ENCODE measurements around the gene GP1BB. TPM values are rescaled to one million over a fixed set of nuclear protein-coding genes. Genes with fewer than 3 reads are reported as not detected.
"Not testable (repeated sequence)": the region's sequence is repeated elsewhere in the genome, so short reads cannot be mapped to it uniquely, and the experiment has no call there.

Gene GP1BB
- polyA plus RNA-seq, 3 donors = 2.2 to 3.4 (median 2.9) TPM

- DNase-seq (ENCODE audit: low read depth in 3 of 3, low spot score in 2 of 3) = no peak
Observed at GRCh38 chr22:19724927-19725661, 1.8 kb downstream of the GP1BB start.

GRCh38 chr22:19726064-19726788, 2.9 kb downstream of the GP1BB start:
- not testable (repeated sequence) for DNase-seq (ENCODE audit: low read depth in 3 of 3, low spot score in 2 of 3)

GRCh38 chr22:19727310-19728150, 4.2 kb downstream of the GP1BB start:
- no peak for DNase-seq (ENCODE audit: low read depth in 3 of 3, low spot score in 2 of 3)

GRCh38 chr22:19728271-19728670, 4.9 kb downstream of the GP1BB start:
- no peak for DNase-seq (ENCODE audit: low read depth in 3 of 3, low spot score in 2 of 3)

- no peak for DNase-seq (ENCODE audit: low read depth in 3 of 3, low spot score in 2 of 3)
Observed at GRCh38 chr22:19728836-19729235, 5.5 kb downstream of the GP1BB start.

GRCh38 chr22:19729507-19729906, 6.2 kb downstream of the GP1BB start:
- no peak for DNase-seq (ENCODE audit: low read depth in 3 of 3, low spot score in 2 of 3)

- DNase-seq (ENCODE audit: low read depth in 3 of 3, low spot score in 2 of 3) = no peak
Observed at GRCh38 chr22:19730198-19730597, 6.9 kb downstream of the GP1BB start.

- DNase-seq (ENCODE audit: low read depth in 3 of 3, low spot score in 2 of 3) = peak in 2 of 3 donors; percentile 57 to 68
Observed at GRCh38 chr22:19730655-19731360, 7.5 kb downstream of the GP1BB start.

GRCh38 chr22:19731361-19732135, 8.2 kb downstream of the GP1BB start:
- DNase-seq (ENCODE audit: low read depth in 3 of 3, low spot score in 2 of 3) = no peak

GRCh38 chr22:19732403-19733113, 9.2 kb downstream of the GP1BB start:
- DNase-seq (ENCODE audit: low read depth in 3 of 3, low spot score in 2 of 3) = no peak

- DNase-seq (ENCODE audit: low read depth in 3 of 3, low spot score in 2 of 3) = no peak
Observed at GRCh38 chr22:19733755-19734154, 10.4 kb downstream of the GP1BB start.

- DNase-seq (ENCODE audit: low read depth in 3 of 3, low spot score in 2 of 3) = no peak
Observed at GRCh38 chr22:19734163-19734562, 10.8 kb downstream of the GP1BB start.

GRCh38 chr22:19734837-19735382, 11.6 kb downstream of the GP1BB start:
- DNase-seq (ENCODE audit: low read depth in 3 of 3, low spot score in 2 of 3) = no peak

GRCh38 chr22:19735665-19736510, 12.5 kb downstream of the GP1BB start:
- no peak for DNase-seq (ENCODE audit: low read depth in 3 of 3, low spot score in 2 of 3)

GRCh38 chr22:19737846-19738663, 14.7 kb downstream of the GP1BB start:
- DNase-seq (ENCODE audit: low read depth in 3 of 3, low spot score in 2 of 3) = no peak

GRCh38 chr22:19738664-19739447, 15.5 kb downstream of the GP1BB start:
- no peak for DNase-seq (ENCODE audit: low read depth in 3 of 3, low spot score in 2 of 3)

Data from right renal cortex interstitium (tissue), 3 donors.